ENCODE results near the gene FOXD2. TPM values are rescaled to one million over a fixed set of nuclear protein-coding genes. Genes with fewer than 3 reads are reported as not detected.
A peak's percentile ranks its signal among the peaks of the same experiment; 100 is the strongest.

FOXD2 gene
- total RNA-seq, 1 donor from 2014 or later = not detected

GRCh38 chr1:47436979-47437446, 831 bp upstream of the FOXD2 start:
- Histone ChIP-seq H3K4me1 (peaks cover 61% of the 10 kb centered on the region), H3K27ac (replicated peaks) (peak overlapping the region; percentile 82), H3K4me3 (peak overlapping the region; percentile 80), H3K9me3 (replicated peaks) (no peaks in the 10 kb centered on the region), H3K36me3 (no peaks in the 10 kb centered on the region), H3K27me3 (ENCODE audit: low read depth) (peaks cover 99% of the 10 kb centered on the region)
- intact Hi-C loops (cut with micrococcal nuclease) = loop anchor here (10.0 kb wide), 1 partner anchor 278 kb away; no protein-coding TSS in a partner anchor
- DNase-seq = no peak
- no peak for TF ChIP-seq CTCF (IDR thresholded peaks at IDR 0.05; ENCODE audit: borderline replicate concordance)

GRCh38 chr1:47438165-47439016, 547 bp downstream of the FOXD2 start:
- Histone ChIP-seq H3K27me3 (ENCODE audit: low read depth) (peaks cover 99% of the 10 kb centered on the region), H3K4me1 (peaks cover 48% of the 10 kb centered on the region), H3K9me3 (replicated peaks) (no peaks in the 10 kb centered on the region), H3K36me3 (no peaks in the 10 kb centered on the region), H3K4me3 (peak overlapping the region; percentile 80), H3K27ac (replicated peaks) (peak overlapping the region; percentile 82)
- peak; percentile 26 for DNase-seq
- no peak for TF ChIP-seq CTCF (IDR thresholded peaks at IDR 0.05; ENCODE audit: borderline replicate concordance)
- intact Hi-C loops (cut with micrococcal nuclease) = loop anchor here (10.0 kb wide), 1 partner anchor 276 kb away; no protein-coding TSS in a partner anchor

GRCh38 chr1:47439017-47439818, 1.4 kb downstream of the FOXD2 start:
- H3K4me3 ChIP-seq = peak overlapping the region; percentile 80
- no peaks in the 10 kb centered on the region for H3K9me3 ChIP-seq (replicated peaks)
- H3K27me3 ChIP-seq (ENCODE audit: low read depth) = peaks cover 99% of the 10 kb centered on the region
- no peak for DNase-seq
- H3K4me1 ChIP-seq = peaks cover 48% of the 10 kb centered on the region
- TF ChIP-seq CTCF (IDR thresholded peaks at IDR 0.05; ENCODE audit: borderline replicate concordance) = no peak
- H3K27ac ChIP-seq (replicated peaks) = no peak overlapping the region
- no peaks in the 10 kb centered on the region for H3K36me3 ChIP-seq
- intact Hi-C loops (cut with micrococcal nuclease) = loop anchor here (10.0 kb wide), 1 partner anchor 276 kb away; no protein-coding TSS in a partner anchor

- no peak for TF ChIP-seq CTCF (IDR thresholded peaks at IDR 0.05; ENCODE audit: borderline replicate concordance)
- peaks cover 99% of the 10 kb centered on the region for H3K27me3 ChIP-seq (ENCODE audit: low read depth)
- intact Hi-C loops (cut with micrococcal nuclease) = loop anchor here (10.0 kb wide), 1 partner anchor 275 kb away; no protein-coding TSS in a partner anchor
Observed at GRCh38 chr1:47439819-47440598, 2.2 kb downstream of the FOXD2 start.

More at GRCh38 chr1:47439819-47440598, 2.2 kb downstream of the FOXD2 start:
- Histone ChIP-seq H3K4me3 (no peak overlapping the region), H3K27ac (replicated peaks) (no peak overlapping the region), H3K36me3 (no peaks in the 10 kb centered on the region), H3K4me1 (peaks cover 48% of the 10 kb centered on the region), H3K9me3 (replicated peaks) (no peaks in the 10 kb centered on the region)
- no peak for DNase-seq
